H1 (cell line): Measurements from ENCODE around the gene ZC3H8. TPM values are rescaled to one million over a fixed set of nuclear protein-coding genes. Genes with fewer than 3 reads are reported as not detected.

Experiments used
- CTCF ChIA-PET: fragments of 300-600 bp; sonication (Branson Sonifier 250); formaldehyde crosslinking; loops from one replicate; lab custom pipeline; 2021; ENCODE audit not compliant: partially characterized antibody; lab: Charles Lee
- POLR2A ChIA-PET: fragments of 300-600 bp; sonication (Branson Sonifier 250); formaldehyde crosslinking; loops from one replicate; lab custom pipeline; 2021; ENCODE audit warnings: inconsistent platforms; ENCODE audit not compliant: partially characterized antibody; lab: Charles Lee
- DNase-seq, 2 experiments: peaks; one replicate each; pipeline versions ENCODE4 v3.0.0 to v3.0.0-alpha.2; 2010 to 2022; ENCODE audit warnings: low spot score in 2 of 2, low read depth in 1 of 2, mixed read lengths in 1 of 2
- FAIRE-seq: peaks from 2 replicates; lab custom pipeline; 2011; peaks lifted over from hg19 to GRCh38; lab: Jason Lieb, UNC
- H2AFZ ChIP-seq: 2 replicates; pipeline ENCODE4 v1.8.1; 2012; ENCODE audit warnings: low read length, inconsistent platforms
- H2AK5ac ChIP-seq: 2 replicates; pipeline ENCODE4 v1.6.1; 2013; ENCODE audit warnings: low read depth, low read length
- H2BK120ac ChIP-seq: replicated peaks from 2 replicates; pipeline ENCODE3; 2013; ENCODE audit warnings: low read depth, low read length, inconsistent platforms
- H2BK12ac ChIP-seq: 2 replicates; pipeline ENCODE4 v1.6.1; 2013; ENCODE audit warnings: low read depth, low read length
- H2BK15ac ChIP-seq: 2 replicates; pipeline ENCODE4 v1.6.1; 2013; ENCODE audit warnings: low read length
- H2BK20ac ChIP-seq: 2 replicates; pipeline ENCODE4 v1.6.1; 2013; ENCODE audit warnings: low read length
- H2BK5ac ChIP-seq: 2 replicates; pipeline ENCODE4 v1.6.1; 2013; ENCODE audit warnings: low read depth, low read length
- H3K14ac ChIP-seq: 2 replicates; pipeline ENCODE4 v1.6.1; 2013; ENCODE audit warnings: inconsistent platforms; ENCODE audit not compliant: insufficient read length
- H3K18ac ChIP-seq: 2 replicates; pipeline ENCODE4 v1.6.1; 2013; ENCODE audit warnings: low read length; ENCODE audit errors: extremely low read depth
- H3K23ac ChIP-seq: 2 replicates; pipeline ENCODE4 v1.6.1; 2013; ENCODE audit warnings: inconsistent platforms; ENCODE audit not compliant: insufficient read length
- H3K23me2 ChIP-seq: 2 replicates; pipeline ENCODE4 v1.6.1; 2013; ENCODE audit warnings: low read depth, low read length
- H3K27ac ChIP-seq: 2 replicates; pipeline ENCODE4 v1.6.1; 2011; ENCODE audit warnings: low read depth, low read length, inconsistent platforms
- H3K27me3 ChIP-seq, 4 experiments: replicated peaks in 1 of 4; 1 replicate in 1 of 4; 2 replicates in 3 of 4; pipeline versions ENCODE4 v1.6.1 to v1.8.1; 2011 to 2013; ENCODE audit warnings: low read length in 3 of 4, mild to moderate bottlenecking in 3 of 4, inconsistent platforms in 2 of 4, mixed read lengths in 2 of 4, moderate library complexity in 1 of 4; ENCODE audit not compliant: control insufficient read depth in 3 of 4, insufficient read depth in 3 of 4; ENCODE audit errors: extremely low read depth in 1 of 4
- H3K36me3 ChIP-seq, 4 experiments: 2 replicates each; pipeline versions ENCODE4 v1.6.1 to v1.8.1; 2011 to 2013; ENCODE audit warnings: mild to moderate bottlenecking in 4 of 4, low read length in 3 of 4, moderate library complexity in 2 of 4, control low read depth in 1 of 4, inconsistent platforms in 1 of 4; ENCODE audit not compliant: insufficient read depth in 4 of 4, control insufficient read depth in 2 of 4
- H3K4ac ChIP-seq: replicated peaks from 2 replicates; pipeline ENCODE3; 2013; ENCODE audit warnings: low read length, low read depth, mixed read lengths, inconsistent platforms; ENCODE audit not compliant: insufficient read length
- H3K4me1 ChIP-seq, 4 experiments: replicated peaks in 1 of 4; 1 replicate in 1 of 4; 2 replicates in 3 of 4; pipeline versions ENCODE4 v1.6.1 to v1.8.1; 2011 to 2013; ENCODE audit warnings: low read length in 3 of 4, inconsistent platforms in 2 of 4, mixed read lengths in 1 of 4; ENCODE audit not compliant: insufficient read depth in 4 of 4, control insufficient read depth in 3 of 4
- H3K4me2 ChIP-seq, 2 experiments: 2 replicates each; pipeline versions ENCODE4 v1.6.1 to v1.8.1; 2011 to 2013; ENCODE audit warnings: low read depth in 2 of 2, low read length in 2 of 2, control low read depth in 1 of 2, inconsistent platforms in 1 of 2, mild to moderate bottlenecking in 1 of 2; ENCODE audit not compliant: insufficient read depth in 1 of 2
- H3K4me3 ChIP-seq, 4 experiments: fragments of 200-600, 300-600 bp in 1 of 4; sonication (generic), shearing (Covaris generic), sonication (Bioruptor Twin) in 1 of 4; 2 replicates each; pipeline versions ENCODE4 v1.5.1 to v1.8.1; 2011 to 2016; ENCODE audit warnings: low read length in 4 of 4, low read depth in 3 of 4, control low read depth in 2 of 4, inconsistent platforms in 2 of 4, mild to moderate bottlenecking in 2 of 4, mixed read lengths in 1 of 4, moderate library complexity in 1 of 4; ENCODE audit not compliant: insufficient read depth in 2 of 4; ENCODE audit errors: extremely low read depth in 1 of 4
- H3K56ac ChIP-seq: replicated peaks from 2 replicates; pipeline ENCODE3; 2013; ENCODE audit warnings: low read depth, mild to moderate bottlenecking, mixed read lengths, low read length, inconsistent platforms; ENCODE audit not compliant: insufficient read length
- H3K79me1 ChIP-seq: 2 replicates; pipeline ENCODE4 v1.6.1; 2013; ENCODE audit warnings: low read depth, low read length, control low read depth
- H3K79me2 ChIP-seq, 2 experiments: 2 replicates each; pipeline versions ENCODE4 v1.6.1 to v1.8.1; 2012 to 2013; ENCODE audit warnings: low read length in 2 of 2, mild to moderate bottlenecking in 2 of 2, inconsistent platforms in 1 of 2; ENCODE audit not compliant: insufficient read depth in 2 of 2, control insufficient read depth in 1 of 2
- H3K9ac ChIP-seq, 4 experiments: replicated peaks in 1 of 4; 1 replicate in 1 of 4; 2 replicates in 3 of 4; pipeline versions ENCODE4 v1.6.1 to v1.8.1; 2011 to 2013; ENCODE audit warnings: low read depth in 3 of 4, low read length in 3 of 4, control low read depth in 2 of 4, mild to moderate bottlenecking in 2 of 4, moderate library complexity in 2 of 4, inconsistent platforms in 1 of 4; ENCODE audit errors: extremely low read depth in 1 of 4
- H3K9me3 ChIP-seq, 2 experiments: 2 replicates each; pipeline versions ENCODE4 v1.6.1 to v1.8.1; 2012 to 2013; ENCODE audit warnings: mild to moderate bottlenecking in 2 of 2, moderate library complexity in 2 of 2, control low read depth in 1 of 2, inconsistent platforms in 1 of 2, low read depth in 1 of 2, low read length in 1 of 2, mixed read lengths in 1 of 2; ENCODE audit not compliant: insufficient read depth in 2 of 2
- H4K20me1 ChIP-seq, 2 experiments: replicated peaks in 1 of 2; 2 replicates each; pipeline versions ENCODE3 to v1.8.1; 2011 to 2013; ENCODE audit warnings: inconsistent platforms in 2 of 2, low read length in 2 of 2, mild to moderate bottlenecking in 1 of 2; ENCODE audit not compliant: insufficient read depth in 2 of 2, control insufficient read depth in 1 of 2
- H4K5ac ChIP-seq: 2 replicates; pipeline ENCODE4 v1.6.1; 2013; ENCODE audit warnings: low read length, low read depth, mixed read lengths, inconsistent platforms; ENCODE audit not compliant: insufficient read length
- H4K8ac ChIP-seq: 2 replicates; pipeline ENCODE4 v1.8.0; 2013; ENCODE audit warnings: mild to moderate bottlenecking, moderate library complexity, low read length, inconsistent platforms; ENCODE audit not compliant: insufficient read depth; ENCODE audit errors: extremely low read depth
- H4K91ac ChIP-seq: replicated peaks from 2 replicates; pipeline ENCODE3; 2013; ENCODE audit warnings: low read length, mixed read lengths, inconsistent platforms; ENCODE audit not compliant: insufficient read length
- BRCA1 ChIP-seq: IDR thresholded peaks from 2 replicates; pipeline ENCODE4 v1.6.1; 2012; ENCODE audit warnings: low read depth, low read length, improper control_type of control experiment
- CEBPB ChIP-seq: IDR thresholded peaks from 2 replicates; pipeline ENCODE4 v1.6.1; 2012; ENCODE audit warnings: low read depth, low read length
- CHD2 ChIP-seq: IDR thresholded peaks from 2 replicates; pipeline ENCODE4 v1.6.1; 2012; ENCODE audit warnings: low read length, improper control_type of control experiment
- EGR1 ChIP-seq: IDR thresholded peaks from 2 replicates; pipeline ENCODE4 v1.6.1; 2011; ENCODE audit warnings: low read depth, low read length, borderline replicate concordance
- EZH2 ChIP-seq: fragments of 200-600 bp; sonication (generic); IDR thresholded peaks from 2 replicates; pipeline ENCODE4 v1.7.1; 2012; ENCODE audit warnings: low read depth, mild to moderate bottlenecking, moderate library complexity, low read length, inconsistent platforms; ENCODE audit not compliant: severe bottlenecking
- MAX ChIP-seq: IDR thresholded peaks from 2 replicates; pipeline ENCODE4 v1.6.1; 2012; ENCODE audit warnings: inconsistent platforms
- NANOG ChIP-seq: IDR thresholded peaks from 2 replicates; pipeline ENCODE4 v1.6.1; 2011; ENCODE audit warnings: low read length, low read depth, mild to moderate bottlenecking, inconsistent platforms; ENCODE audit not compliant: insufficient read depth, poor library complexity, severe bottlenecking
- PHF8 ChIP-seq: fragments of 200-600 bp; sonication (generic); conservative IDR thresholded peaks from 2 replicates; pipeline ENCODE4 v1.7.1; 2012; ENCODE audit warnings: low read depth, mild to moderate bottlenecking, inconsistent platforms, low read length, moderate library complexity
- POLR2A ChIP-seq, 2 experiments: IDR thresholded peaks; 1 replicate in 1 of 2; 2 replicates in 1 of 2; pipeline ENCODE4 v1.6.1; 2011; ENCODE audit warnings: low read depth in 2 of 2, low read length in 2 of 2, mild to moderate bottlenecking in 2 of 2; ENCODE audit errors: control extremely low read depth in 1 of 2
- RAD21 ChIP-seq, 2 experiments: IDR thresholded peaks in 1 of 2; conservative IDR thresholded peaks in 1 of 2; 2 replicates each; pipeline ENCODE4 v1.6.1; 2011; ENCODE audit warnings: low read depth in 2 of 2, low read length in 2 of 2, improper control_type of control experiment in 1 of 2, inconsistent platforms in 1 of 2, mild to moderate bottlenecking in 1 of 2, moderate library complexity in 1 of 2
- SIX5 ChIP-seq: IDR thresholded peaks from 2 replicates; pipeline ENCODE4 v1.6.1; 2011; ENCODE audit warnings: mild to moderate bottlenecking, low read depth, low read length
- TEAD4 ChIP-seq: IDR thresholded peaks from 2 replicates; pipeline ENCODE4 v1.6.1; 2012; ENCODE audit warnings: low read depth, low read length, inconsistent platforms, mixed read lengths
- WGBS, 2 experiments: shearing (Covaris generic) in 1 of 2; methylation state at CpG; one replicate each; pipeline versions ENCODE4 v1.1.6 to v1.1.7; 2013 to 2015; ENCODE audit warnings: low lambda C conversion rate in 2 of 2, mixed read lengths in 2 of 2, inconsistent platforms in 1 of 2, low coverage in 1 of 2, missing lambda C conversion rate in 1 of 2; ENCODE audit not compliant: insufficient replicate concordance in 2 of 2, insufficient coverage in 1 of 2, insufficient read length in 1 of 2; ENCODE audit errors: extremely low coverage in 1 of 2, missing lambda C conversion rate in 1 of 2; 5-methylcytosine and 5-hydroxymethylcytosine counted together
- polyA plus RNA-seq, 7 experiments: library from polyadenylated mRNA; depleted of rRNA in 3 of 7; stranded (reverse) in 5 of 7; unstranded in 2 of 7; fragments of >200 nt in 5 of 7; fragments of 200-250 nt in 2 of 7; gene quantifications; 1 replicate in 5 of 7; 2 replicates in 1 of 7; 4 replicates in 1 of 7; pipeline versions ENCODE4 v1.2.1 to v1.2.3, GENCODE V29; 2011 to 2013; ENCODE audit warnings: missing spikeins in 2 of 7, mixed read lengths in 2 of 7
- total RNA-seq: library from RNA; stranded (reverse); fragmentation: NEBNext Ultra II Directional; extraction: Animal tissue kit (Norgen Biotek cat#: 25700); gene quantifications from 2 replicates; pipeline ENCODE4 v1.2.1, GENCODE V29; 2021

Gene ZC3H8
- total and polyA plus RNA-seq, 2 of the 8 experiments (the other 6 are each of a cell fraction or from before 2014, with no cell fraction given): 1.9 to 7.1 TPM

DNA sequence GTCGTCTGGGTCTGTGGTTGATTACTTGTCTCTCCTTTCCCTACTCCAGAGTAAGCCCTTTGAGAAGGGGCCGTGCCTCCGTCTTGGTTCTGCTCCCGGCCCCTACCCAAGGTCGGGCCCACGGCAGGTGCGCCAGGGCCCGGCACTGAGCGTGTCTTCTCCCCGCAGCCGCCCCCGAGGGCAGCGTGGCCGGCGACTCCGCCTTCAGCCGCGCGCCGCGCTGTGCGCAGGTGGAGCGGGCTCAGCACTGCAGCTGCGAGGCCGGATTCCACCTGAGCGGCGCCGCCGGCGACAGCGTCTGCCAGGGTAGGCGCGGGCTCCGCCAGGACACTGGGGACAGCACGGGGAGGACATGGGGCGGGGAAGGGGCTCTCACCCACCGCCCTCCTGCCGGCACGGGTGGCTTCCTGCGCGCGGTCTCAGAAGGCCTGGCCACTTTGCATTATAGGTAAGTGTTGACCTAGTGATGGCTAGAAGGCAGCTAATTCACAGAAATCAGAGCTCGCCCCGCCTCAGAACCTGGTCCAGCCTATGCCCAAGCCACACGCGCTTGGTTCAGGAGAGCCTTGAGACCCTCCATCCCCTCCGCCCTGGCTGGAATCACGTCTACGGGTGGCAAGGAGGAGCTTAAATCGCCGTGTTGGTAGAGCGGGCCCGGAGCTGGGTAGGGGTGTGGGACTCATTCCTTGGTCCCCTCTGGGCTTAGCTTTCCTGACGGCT is 73.1 kb downstream of the ZC3H8 start:
- no peak overlapping the region for H4K5ac ChIP-seq
- POLR2A ChIA-PET: interaction anchor here (1.3 kb wide), 1 partner anchor 73 kb away, joined by 4 read pairs; the partner anchor contains the start of gene ZC3H8
- WGBS, 2 experiments: 42% methylated on average over 38 of the region's 54 CpGs; no CpG with 5 or more reads in 1 of the 2 experiments
- H3K4ac ChIP-seq: no peak overlapping the region
- H3K4me3 ChIP-seq: peak overlapping the region; percentile 1 to 51 (median 25); a peak in 7 of 8 replicates
- no peak overlapping the region for H2BK20ac ChIP-seq
- peaks cover 7% of the 10 kb centered on the region; the same call in 1 of the 2 replicates for H3K23me2 ChIP-seq
- no peak overlapping the region for H3K56ac ChIP-seq
- H3K79me1 ChIP-seq: no peaks in the 10 kb centered on the region
- DNase-seq (peak in 1 of 2 experiments; percentile 69), FAIRE-seq (no peak)
- no peak overlapping the region for H3K9ac ChIP-seq
- H3K27ac ChIP-seq: no peak overlapping the region
- H4K8ac ChIP-seq: peak overlapping the region; percentile 75
- H2BK12ac ChIP-seq: no peak overlapping the region
- no peak overlapping the region for H3K23ac ChIP-seq
- H2AFZ ChIP-seq: peak overlapping the region; percentile 11; the same call in 1 of the 2 replicates
- H4K91ac ChIP-seq: no peak overlapping the region
- H3K27me3 ChIP-seq: peaks cover 2 to 20% (median 14%) of the 10 kb centered on the region in 4 experiments; a peak in 6 of 7 replicates
- no peak overlapping the region for H2BK120ac ChIP-seq
- H2BK15ac ChIP-seq: no peak overlapping the region
- no peaks in the 10 kb centered on the region for H4K20me1 ChIP-seq
- H3K36me3 ChIP-seq: no peaks in the 10 kb centered on the region
- peaks cover 0 to under 1% of the 10 kb centered on the region in 2 experiments; a peak in 1 of 4 replicates for H3K9me3 ChIP-seq
- H3K4me1 ChIP-seq: peaks cover 0 to 4% (median 3%) of the 10 kb centered on the region in 4 experiments; a peak in 4 of 7 replicates
- peak overlapping the region; percentile 34 to 66 for H3K4me2 ChIP-seq
- H3K14ac ChIP-seq: no peak overlapping the region
- no peak overlapping the region for H2AK5ac ChIP-seq
- CTCF ChIA-PET: interaction anchor here (1.0 to 2.3 kb wide), 8 partner anchors 9 to 292 kb away, joined by 3 to 8 read pairs (median 4); partner anchors contain the start of gene FBLN7
- H3K18ac ChIP-seq: no peak overlapping the region
- no peak overlapping the region for H2BK5ac ChIP-seq
- H3K79me2 ChIP-seq: no peaks in the 10 kb centered on the region
- TF ChIP-seq BRCA1 (no peak), TEAD4 (0 out of 2 replicates have a peak, but pooled peaks have one; percentile 17), CHD2 (no peak), NANOG (no peak), CEBPB (no peak), EZH2 (peak; percentile 46), RAD21 (IDR thresholded peaks at IDR 0.05 in 1 of 2, conservative IDR thresholded peaks at IDR 0.05 in 1 of 2; ENCODE audit: low read depth in 2 of 2, low read length in 2 of 2) (0 out of 4 replicates have a peak, but pooled peaks of 1 of the 2 experiments have one; percentile 16), MAX (peak; percentile 96), POLR2A (IDR thresholded peaks at IDR 0.05; ENCODE audit: control extremely low read depth in 1 of 2, low read depth in 2 of 2, low read length in 2 of 2) (no peak), EGR1 (no peak), SIX5 (no peak), PHF8 (0 out of 2 replicates have a peak, but pooled peaks have one; percentile 28)
